Brain microvascular endothelial cell (primary cell): Measurements from ENCODE around the gene DBI.

ENCODE experiments used
- DNase-seq: peaks from one replicate; pipeline ENCODE4 v3.0.0-alpha.2; 2020
- H3K27ac ChIP-seq: fragments of 250-450 bp; sonication (Bioruptor Pico); 2 replicates; pipeline ENCODE4 v1.5.1; 2020; ENCODE audit warnings: mild to moderate bottlenecking, moderate library complexity
- H3K27me3 ChIP-seq: fragments of 250-450 bp; sonication (Bioruptor Pico); replicated peaks from 2 replicates; pipeline ENCODE4 v1.5.1; 2020; ENCODE audit warnings: mild to moderate bottlenecking
- H3K36me3 ChIP-seq: fragments of 250-450 bp; sonication (Bioruptor Pico); replicated peaks from 2 replicates; pipeline ENCODE4 v1.5.1; 2020; ENCODE audit warnings: mild to moderate bottlenecking
- H3K4me3 ChIP-seq: 2 replicates; pipeline ENCODE4 v1.5.1; 2011; ENCODE audit warnings: low read depth, mild to moderate bottlenecking, control low read depth, low read length, moderate library complexity
- CTCF ChIP-seq: IDR thresholded peaks from 2 replicates; pipeline ENCODE4 v1.5.1; 2011; ENCODE audit warnings: low read depth, mild to moderate bottlenecking, moderate library complexity, low read length, control low read depth, inconsistent platforms; ENCODE audit errors: missing control alignments
- in situ Hi-C: cut with HindIII; loops from 2 replicates; pipeline ENCODE4 v1.10.0; 2017; ENCODE audit warnings: low sequenced_read_pairs, low pct_ligation_motif_present

The DBI gene

GRCh38 chr2:119408221-119408619 lies 41.4 kb downstream of the DBI start:
- no peak for TF ChIP-seq CTCF
- DNase-seq: no peak
- in situ Hi-C loops: loop anchor here (10.0 kb wide), 1 partner anchor 67 kb away; no protein-coding TSS in a partner anchor
- H3K4me3 ChIP-seq: no peak overlapping the region
- H3K27ac ChIP-seq: no peak overlapping the region
- no peaks in the 10 kb centered on the region for H3K27me3 ChIP-seq
- H3K36me3 ChIP-seq: no peaks in the 10 kb centered on the region

- no peak for TF ChIP-seq CTCF
- in situ Hi-C loops: loop anchor here (10.0 kb wide), 1 partner anchor 65 kb away; no protein-coding TSS in a partner anchor
- H3K27me3 ChIP-seq: no peaks in the 10 kb centered on the region
- no peak overlapping the region for H3K27ac ChIP-seq
- H3K36me3 ChIP-seq: no peaks in the 10 kb centered on the region
- DNase-seq: no peak
- H3K4me3 ChIP-seq: no peak overlapping the region
Observed at GRCh38 chr2:119409506-119409905, 42.7 kb downstream of the DBI start.

- in situ Hi-C loops: no loop called here
- H3K36me3 ChIP-seq: no peaks in the 10 kb centered on the region
- TF ChIP-seq CTCF: no peak
- DNase-seq: no peak
- no peak overlapping the region for H3K27ac ChIP-seq
- no peaks in the 10 kb centered on the region for H3K27me3 ChIP-seq
- no peak overlapping the region for H3K4me3 ChIP-seq
Observed at GRCh38 chr2:119414894-119415293, 48.1 kb downstream of the DBI start.

GRCh38 chr2:119415630-119416029 lies 48.9 kb downstream of the DBI start:
- H3K27ac ChIP-seq: no peak overlapping the region
- no peak overlapping the region for H3K4me3 ChIP-seq
- no peaks in the 10 kb centered on the region for H3K27me3 ChIP-seq
- in situ Hi-C loops: no loop called here
- DNase-seq: no peak
- no peaks in the 10 kb centered on the region for H3K36me3 ChIP-seq
- TF ChIP-seq CTCF: no peak

GRCh38 chr2:119416299-119416923 lies 49.6 kb downstream of the DBI start:
- Histone ChIP-seq H3K36me3 (no peaks in the 10 kb centered on the region), H3K4me3 (no peak overlapping the region), H3K27me3 (no peaks in the 10 kb centered on the region), H3K27ac (no peak overlapping the region)
- DNase-seq: no peak
- in situ Hi-C loops: no loop called here
- TF ChIP-seq CTCF: no peak

- DNase-seq: no peak
- Histone ChIP-seq H3K4me3 (no peak overlapping the region), H3K27me3 (no peaks in the 10 kb centered on the region), H3K27ac (no peak overlapping the region), H3K36me3 (no peaks in the 10 kb centered on the region)
- TF ChIP-seq CTCF: no peak
- in situ Hi-C loops: no loop called here
Observed at GRCh38 chr2:119417908-119418307, 51.1 kb downstream of the DBI start.
